ENCODE results near the gene NRG3.
"Not testable (repeated sequence)": the region's sequence is repeated elsewhere in the genome, so short reads cannot be mapped to it uniquely, and the experiment has no call there.

The NRG3 gene

DNA sequence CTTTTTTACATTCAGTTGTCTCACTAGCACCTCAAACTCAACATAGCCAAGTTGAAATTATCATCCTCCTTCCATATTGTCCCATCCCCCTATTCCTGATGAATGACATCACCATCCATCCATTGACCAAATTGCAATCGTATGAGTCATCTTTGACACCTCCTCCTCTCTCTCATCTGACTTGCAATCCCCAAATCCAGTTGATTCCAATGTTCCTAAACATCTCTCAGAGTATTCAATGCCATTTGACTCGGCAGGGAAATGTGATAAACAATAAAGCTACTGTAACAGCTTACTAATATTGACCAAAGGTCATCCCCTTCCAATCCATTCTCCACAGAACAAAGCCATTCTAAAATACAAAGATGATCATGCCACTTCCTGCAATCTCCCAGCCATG lies 1047.8 kb downstream of the NRG3 start:
- no peak for DNase-seq (ENCODE audit: low read depth)

DNA sequence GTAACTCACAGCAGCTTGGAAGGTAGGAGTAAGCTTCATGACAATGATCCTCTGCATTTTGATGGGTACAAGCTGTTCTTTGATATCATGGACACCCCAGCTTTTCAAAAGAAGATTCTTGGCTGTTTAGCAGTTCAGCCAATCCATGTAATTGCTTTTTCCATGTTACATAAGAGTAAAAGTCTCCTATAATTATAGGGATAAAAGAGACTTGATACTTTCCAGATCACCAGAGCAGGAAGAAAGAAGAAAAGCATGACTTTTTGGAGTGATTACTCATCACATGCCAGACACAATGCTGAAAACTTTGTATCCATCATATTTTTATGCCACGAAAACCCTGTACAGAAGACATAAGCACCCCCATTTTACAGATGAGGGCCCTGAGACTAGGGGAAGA lies 1049.7 kb downstream of the NRG3 start:
- DNase-seq (ENCODE audit: low read depth): no peak

DNA sequence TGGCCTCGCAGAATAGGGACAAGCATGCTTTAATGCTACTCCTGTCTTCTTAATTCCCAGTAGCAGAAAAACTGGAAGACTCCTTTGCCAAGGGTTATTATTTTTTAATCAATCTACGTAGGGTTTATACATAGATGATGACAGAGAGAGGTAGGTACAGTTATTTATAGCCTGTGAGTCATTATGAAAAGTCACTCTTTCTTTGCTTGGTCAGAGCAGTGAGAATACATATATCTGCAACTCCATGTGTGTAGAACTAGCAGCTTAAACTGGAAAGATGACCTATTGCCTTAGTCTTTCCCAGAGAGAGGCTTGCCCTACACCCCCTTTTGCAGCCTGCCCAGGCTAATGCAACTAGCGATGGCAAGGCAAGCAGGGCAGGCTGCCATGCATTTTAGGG lies 1050.6 kb downstream of the NRG3 start:
- no peak for DNase-seq (ENCODE audit: low read depth)

DNA sequence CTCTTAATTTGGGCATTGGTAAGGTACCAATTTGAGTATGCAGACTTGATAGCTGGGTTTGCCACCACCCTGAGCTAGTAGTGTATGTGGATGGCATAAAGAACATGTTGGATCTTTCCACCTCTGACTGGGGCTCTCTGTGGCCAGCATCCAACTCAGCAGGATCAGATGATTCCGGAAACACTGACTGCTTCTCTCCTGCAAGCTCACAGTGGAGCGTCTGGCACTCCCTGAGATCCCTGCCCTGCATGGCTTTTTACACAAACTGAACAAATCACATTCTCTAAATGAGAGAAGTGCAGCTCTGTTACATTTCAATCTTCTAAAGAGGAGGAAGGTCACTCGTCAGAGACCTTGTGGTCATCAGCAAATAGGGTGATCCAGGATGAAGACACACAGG lies 1057.5 kb downstream of the NRG3 start:
- no peak for DNase-seq (ENCODE audit: low read depth)

DNA sequence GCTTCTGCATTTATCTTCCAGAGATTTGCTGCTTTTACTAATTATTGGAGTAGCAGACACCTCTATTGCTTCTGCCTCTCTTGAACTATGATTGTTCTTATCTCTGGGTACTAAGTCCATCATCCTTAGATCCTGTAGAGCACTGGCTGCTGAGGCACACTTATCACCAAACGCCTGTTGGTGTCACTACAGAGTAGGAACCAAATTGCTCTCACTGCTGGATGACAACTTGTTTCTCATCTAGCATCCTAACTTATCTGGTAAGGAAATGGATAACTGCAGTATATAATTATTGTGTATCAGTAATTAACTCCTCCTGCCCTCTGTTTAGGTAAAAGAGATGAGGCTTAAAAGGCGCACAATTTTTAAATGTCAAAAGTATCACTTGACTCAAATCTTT lies 1059.4 kb downstream of the NRG3 start:
- no peak for DNase-seq (ENCODE audit: low read depth)

DNA sequence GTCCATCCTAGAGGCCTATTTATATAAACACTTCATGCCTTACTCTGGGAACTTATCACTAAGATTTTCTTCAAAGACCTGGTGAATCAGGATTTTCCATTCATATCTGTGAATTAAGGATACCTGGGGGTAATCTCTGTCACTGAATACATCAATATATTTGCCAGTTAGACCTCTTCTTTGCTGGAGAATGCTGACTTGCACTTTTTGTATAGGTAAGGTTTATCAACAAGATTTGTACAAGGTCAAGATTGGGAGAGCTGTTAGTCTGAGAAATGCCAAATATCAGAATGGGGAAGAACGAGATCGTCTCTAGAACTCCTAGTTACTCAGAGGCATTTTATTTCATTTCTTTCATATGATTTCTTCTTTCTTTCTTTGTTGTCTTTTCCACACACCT lies 1060.0 kb downstream of the NRG3 start:
- DNase-seq (ENCODE audit: low read depth): no peak

DNA sequence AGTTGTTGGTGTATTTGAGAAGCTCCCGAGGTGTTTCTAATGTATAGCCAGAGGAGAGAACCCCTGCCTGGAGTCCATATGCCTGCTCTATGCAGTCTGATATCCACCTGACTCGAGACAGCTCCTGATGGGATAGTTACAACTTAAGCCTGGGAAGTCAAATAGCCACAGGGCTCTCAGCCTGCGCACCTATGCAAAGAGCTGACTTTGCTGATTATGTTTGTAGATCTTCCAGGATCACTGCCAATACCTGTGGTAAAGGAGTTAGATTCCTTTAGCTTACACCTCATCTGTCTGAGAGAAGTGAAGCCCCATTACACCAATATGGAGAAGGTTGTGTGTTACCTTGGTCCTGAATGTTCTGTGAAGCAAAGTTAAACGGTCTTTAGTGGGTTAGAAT lies 1063.3 kb downstream of the NRG3 start:
- no peak for DNase-seq (ENCODE audit: low read depth)

DNA sequence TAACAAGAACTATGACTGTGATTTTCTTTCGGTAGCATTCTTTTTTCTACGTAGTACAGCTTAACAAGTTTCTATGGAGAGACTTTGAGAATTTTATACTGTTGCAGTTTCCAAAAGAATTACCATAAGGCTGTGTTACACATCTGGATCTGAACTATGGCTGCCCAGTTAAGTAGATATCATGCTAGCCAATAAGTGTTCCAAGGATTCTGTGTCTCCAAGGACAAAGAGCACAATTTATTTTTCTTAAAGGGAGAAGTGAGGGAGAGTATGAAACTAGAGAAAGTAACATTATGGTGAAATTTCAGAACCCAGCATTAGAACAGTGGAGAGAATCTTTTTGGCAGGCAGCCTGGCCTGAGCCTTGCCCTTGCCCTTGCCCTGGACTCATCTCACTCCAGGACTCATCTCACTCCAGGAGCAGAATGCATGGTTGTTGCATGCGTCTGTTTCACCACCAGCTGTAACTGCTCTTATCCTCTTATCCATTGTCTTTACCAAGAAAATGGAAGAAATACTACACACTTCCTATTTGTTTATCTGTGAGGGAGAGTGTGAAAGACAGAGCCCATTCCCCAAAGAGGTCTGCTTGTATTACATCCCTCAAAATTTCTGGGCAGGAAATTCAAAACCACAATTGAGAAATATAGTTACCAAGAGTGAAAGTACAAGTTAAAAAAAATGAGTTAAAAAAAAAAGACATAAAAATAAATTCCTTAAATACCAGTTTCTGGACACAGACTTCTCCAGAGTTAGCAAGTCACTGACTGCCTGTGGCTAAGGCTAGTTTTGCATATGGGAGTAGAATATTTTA lies 1067.5 kb downstream of the NRG3 start:
- no peak for DNase-seq (ENCODE audit: low read depth)

DNA sequence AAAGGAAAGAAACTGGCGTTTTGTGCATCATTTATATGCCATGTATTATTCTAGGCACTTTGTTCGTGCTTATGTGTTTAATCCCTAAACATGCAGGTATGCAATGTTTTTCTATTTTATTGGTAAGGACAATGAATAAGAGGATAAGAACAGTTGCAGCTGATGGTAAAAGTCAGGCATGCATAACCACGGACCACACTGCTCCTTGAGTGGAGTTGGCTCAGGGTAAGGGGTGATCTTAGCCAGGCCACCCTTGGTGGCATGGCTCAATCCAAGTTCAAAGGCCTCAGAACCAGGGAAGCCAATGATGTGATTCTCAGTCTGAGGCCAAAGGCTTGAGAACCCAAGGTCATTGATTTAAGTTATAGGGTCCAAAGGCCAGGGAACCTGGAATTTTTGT lies 1068.1 kb downstream of the NRG3 start:
- no peak for DNase-seq (ENCODE audit: low read depth)

DNA sequence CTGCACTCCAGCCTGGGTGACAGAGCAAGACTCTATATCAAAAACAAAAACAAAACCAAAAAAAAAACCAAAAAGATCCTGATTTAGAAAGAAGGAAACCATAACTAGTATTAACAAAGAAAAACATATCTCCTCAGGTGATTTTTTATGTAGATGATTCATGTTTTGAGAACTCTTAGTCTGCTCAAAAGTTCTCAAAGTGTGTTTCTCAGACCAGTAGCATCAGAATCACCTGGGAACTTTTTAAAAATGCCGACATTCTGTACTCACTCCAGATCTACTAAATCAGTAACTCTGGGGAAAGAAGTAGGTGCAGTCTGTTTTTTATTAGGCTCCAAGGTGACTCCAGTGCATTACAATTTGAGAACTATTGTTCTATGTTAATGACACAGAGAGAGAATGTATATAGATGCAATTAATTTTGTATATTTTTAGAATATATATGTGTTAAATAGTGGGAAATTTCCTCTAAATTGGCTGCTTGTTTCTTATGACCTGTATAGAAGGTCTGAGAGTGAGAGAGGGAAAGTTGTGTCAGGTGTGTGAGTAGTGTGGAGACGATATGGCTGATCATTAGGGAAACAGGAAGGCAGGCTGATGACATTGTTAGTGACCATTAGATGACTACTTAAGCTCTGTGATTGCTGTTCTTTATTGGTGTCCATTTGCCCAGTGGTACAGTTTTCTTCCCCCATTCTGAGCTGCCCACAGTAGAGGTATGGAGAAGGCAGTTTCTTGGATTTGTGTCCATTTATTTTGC lies 1075.0 kb downstream of the NRG3 start:
- no peak for DNase-seq (ENCODE audit: low read depth)

DNA sequence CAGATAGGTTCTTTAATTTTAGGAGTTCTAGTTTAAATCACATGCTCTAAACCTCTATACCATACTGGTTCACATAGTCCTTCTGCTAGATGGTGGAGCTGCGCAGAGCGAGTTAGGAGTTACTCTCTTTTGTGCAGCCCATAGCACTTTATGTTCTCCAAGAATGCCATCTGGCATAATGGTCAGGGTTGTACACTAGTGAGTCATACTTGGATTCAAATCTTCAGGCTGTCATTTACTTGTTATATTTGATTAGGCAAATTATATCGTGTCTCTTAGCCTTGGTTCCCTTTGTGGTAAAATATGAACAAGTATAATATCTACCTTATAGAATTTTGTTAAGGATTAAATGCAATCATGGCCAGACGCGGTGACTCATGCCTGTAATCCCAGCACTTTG lies 1078.3 kb downstream of the NRG3 start:
- no peak for DNase-seq (ENCODE audit: low read depth)

DNA sequence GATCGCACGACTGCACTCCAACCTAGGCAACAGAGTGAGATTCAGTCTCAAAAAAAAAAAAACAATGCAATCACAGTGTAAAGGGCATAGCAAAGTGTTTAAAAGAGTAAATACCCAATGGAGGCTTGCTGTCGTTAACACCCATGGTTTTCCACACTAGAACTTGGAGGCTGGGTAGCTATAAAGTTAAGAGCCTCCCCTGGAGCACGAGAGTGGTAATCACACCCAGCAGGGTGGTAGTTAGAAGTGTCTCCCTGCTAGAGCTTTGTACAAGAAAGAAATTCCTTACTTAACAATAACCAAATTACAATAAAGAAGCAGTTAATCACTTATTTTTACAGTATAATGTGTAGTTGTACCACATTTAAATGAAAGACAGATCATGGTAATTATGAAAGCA lies 1078.9 kb downstream of the NRG3 start:
- DNase-seq (ENCODE audit: low read depth): no peak

DNA sequence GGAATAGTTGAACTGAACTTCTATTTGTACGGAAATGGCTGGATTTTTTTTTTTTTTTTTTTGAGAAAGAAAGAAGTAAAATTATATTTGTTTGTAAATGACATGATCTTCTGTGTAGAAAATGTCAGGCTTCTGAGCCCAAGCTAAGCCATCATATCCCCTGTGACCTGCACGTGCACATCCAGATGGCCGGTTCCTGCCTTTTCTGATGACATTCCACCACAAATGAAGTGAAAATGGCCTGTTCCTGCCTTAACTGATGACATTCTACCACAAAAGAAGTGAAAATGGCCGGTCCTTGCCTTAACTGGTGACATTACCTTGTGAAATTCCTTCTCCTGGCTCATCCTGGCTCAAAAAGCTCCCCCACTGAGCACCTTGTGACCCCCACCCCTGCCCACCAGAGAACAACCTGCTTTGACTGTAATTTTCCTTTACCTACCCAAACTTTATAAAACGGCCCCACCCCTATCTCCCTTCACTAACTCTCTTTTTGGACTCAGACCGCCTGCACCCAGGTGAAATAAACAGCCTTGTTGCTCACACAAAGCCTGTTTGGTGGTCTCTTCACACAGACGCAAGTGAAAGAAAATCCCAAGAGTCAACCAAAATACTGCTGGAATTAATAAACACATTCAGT lies 1085.5 kb downstream of the NRG3 start:
- not testable (repeated sequence) for DNase-seq (ENCODE audit: low read depth)

DNA sequence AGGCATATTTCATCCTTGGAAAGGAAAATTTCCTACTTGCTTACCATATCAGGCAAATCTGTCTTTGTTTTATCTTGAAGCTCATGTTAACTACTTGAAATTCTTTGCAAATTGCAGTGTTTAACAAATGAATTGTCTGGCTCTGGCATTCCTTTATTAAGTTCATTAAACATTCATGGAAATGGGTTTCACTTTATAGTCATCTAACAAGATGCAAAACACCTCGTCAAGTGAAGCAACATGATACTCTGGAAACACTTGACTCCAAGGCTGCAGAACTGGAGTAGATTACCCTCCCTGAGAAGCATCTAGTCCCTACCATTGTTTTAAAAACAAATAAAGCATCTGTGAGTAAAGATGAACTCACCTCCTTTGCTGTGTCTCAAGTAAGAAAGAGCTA lies 1086.9 kb downstream of the NRG3 start:
- no peak for DNase-seq (ENCODE audit: low read depth)

DNA sequence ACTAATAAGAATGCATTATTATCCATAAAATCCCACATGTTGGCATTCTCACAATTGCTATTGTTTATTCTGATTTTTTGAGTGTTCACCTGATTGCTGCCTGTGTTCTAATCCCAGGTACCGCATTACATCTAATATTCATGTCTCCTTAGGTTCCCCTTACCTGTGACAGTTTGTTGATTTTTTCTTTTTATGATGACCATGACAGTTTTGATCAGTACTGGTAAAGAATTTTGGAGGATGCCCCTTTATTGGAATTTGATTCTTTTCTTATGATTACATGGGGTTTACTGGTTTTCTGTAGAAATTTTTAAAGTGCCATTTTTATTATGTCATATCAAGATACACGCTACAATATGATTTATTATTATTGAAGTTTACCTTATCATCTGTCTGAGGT lies 1091.1 kb downstream of the NRG3 start:
- DNase-seq (ENCODE audit: low read depth): no peak

DNA sequence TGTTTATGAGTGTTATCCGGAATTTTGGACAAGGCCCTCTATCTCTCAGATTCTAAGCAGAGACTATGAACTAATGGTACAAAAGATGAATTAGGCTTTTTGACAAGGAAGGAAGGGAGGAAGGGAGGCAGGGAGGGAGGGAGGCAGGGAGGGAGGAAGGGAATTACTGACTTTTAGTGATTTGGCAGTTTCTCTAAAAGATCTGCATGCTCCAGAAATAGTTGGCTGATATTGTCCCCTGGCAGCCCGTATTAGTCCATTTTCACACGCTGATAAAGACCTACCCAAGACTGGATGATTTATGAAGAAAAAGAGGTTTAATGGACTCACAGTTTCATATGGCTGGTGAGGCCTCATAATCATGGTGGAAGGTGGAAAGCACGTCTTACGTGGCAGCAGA lies 1093.5 kb downstream of the NRG3 start:
- DNase-seq (ENCODE audit: low read depth): no peak

DNA sequence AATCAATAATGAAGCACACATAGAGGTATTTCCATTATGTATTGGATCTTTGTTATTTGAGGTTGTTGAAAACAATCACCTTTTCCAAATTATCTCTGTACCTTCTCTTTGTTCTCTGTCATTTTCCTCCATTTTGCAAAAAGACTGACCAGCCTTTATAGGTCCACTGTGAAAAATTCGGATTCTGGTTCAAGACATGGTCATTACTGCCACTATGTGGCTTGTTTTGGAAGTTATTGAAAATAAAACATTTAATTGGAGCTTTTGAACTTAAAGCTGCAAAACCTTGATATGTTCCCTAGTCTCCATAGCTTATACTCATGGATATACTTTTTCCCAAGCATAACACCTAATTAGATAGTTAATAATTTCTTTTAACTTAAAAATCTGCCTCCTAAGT lies 1094.4 kb downstream of the NRG3 start:
- DNase-seq (ENCODE audit: low read depth): no peak

DNA sequence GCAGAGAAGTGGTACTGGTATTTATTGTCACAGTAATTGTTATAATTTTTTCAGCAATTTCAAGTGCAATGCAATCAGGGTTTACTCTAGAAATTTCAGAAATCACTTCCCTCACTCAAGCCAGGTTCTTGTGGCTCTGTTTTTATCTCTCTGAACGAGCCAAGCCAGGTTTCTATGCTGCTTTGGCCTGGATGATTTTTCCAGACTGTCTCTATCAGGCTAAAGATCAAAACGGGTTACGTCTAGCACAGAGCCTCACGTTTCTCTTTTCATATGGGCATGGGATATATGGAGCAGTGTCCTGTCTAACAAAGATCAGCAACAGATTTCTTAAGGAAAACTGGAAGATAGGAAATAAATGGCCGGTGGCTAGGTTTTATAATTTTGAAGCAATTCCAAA lies 1105.3 kb downstream of the NRG3 start:
- no peak for DNase-seq (ENCODE audit: low read depth)

DNA sequence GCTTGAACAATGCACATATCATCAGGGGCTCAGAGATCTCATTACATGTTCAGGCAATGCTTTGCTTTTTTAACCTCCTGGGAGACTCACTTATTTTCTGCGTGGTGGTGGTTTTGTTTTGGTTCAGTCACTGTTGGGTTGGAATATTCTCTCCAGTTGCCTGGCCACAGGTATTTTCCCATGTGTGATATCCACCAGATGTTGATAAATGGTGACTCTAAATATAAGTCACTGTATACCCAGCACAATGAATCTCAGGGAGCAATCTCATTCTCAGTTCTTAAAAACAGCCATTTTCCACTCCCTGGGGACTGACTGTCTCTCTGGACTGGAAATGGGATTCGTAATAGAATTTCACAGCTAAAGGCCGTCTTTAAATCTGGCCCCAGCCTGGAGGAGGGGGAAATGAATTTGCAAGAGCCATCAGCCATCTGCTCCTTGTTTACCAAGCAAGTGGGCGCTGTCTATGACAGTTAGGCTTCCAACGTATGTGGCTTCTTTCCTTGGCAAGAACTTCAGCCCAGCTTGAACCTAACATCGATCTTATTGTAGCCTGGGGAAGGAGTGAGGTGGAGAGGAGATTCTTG lies 1106.2 kb downstream of the NRG3 start:
- no peak for DNase-seq (ENCODE audit: low read depth)

DNA sequence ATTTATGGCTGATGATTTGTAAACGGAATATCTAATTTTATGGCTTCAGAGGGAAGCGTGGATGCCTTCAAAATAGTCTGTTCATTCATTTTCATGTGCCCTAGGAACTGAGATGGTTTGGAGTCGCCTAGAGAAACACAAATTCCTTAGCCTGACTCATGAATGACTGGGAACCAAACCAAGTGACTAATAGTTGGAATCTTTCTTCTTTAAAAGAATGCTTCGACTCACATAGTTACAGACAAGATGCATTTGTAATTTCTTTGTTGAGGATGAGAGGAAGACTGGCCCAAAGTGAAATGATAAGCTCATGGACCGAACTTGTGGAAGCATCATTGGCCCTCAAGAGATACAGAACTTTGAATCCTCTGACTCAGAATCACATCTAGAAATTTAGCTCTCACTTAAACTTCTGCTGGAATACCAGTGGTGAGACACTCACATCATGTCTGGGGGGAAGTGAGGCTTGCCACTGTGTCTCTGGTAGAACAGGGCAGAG lies 1107.2 kb downstream of the NRG3 start:
- DNase-seq (ENCODE audit: low read depth): no peak

DNA sequence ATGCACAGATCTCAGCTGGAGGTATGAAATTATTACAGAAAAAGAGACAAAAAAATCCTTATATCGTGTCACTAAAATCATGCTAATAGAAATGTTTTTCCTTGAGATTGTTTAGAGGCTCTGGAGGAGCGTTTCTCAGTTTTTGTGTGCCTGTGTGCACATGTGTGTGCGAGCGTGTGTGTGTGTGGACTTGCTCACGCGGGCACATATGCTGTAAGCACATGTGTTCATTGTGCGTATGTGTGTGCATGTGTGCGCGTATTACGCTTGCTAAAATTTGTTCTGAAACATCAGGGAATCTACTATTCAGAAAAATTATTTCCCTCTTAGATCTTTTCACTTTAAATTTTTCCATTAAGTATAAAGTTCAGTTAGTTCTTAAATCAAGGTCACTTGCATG lies 1111.2 kb downstream of the NRG3 start:
- DNase-seq (ENCODE audit: low read depth): no peak

DNA sequence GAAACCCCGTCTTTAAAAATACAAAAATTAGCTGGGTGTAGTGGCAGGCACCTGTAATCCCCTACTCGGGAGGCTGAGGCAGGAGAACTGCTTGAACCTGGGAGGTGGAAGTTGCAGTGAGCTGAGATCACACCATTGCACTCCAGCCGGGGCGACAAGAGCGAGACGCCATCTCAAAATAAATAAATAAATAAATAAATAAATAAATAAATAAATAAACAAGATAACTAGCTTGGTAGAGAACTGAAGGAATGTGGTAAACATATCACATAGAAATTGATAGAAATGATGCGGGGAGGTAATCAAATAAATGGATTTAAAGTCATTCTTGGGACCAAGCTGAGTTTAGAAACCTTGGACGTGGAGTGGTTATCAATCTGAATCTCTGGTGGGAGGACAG lies 1131.5 kb downstream of the NRG3 start:
- DNase-seq (ENCODE audit: low read depth): not testable (repeated sequence)

DNA sequence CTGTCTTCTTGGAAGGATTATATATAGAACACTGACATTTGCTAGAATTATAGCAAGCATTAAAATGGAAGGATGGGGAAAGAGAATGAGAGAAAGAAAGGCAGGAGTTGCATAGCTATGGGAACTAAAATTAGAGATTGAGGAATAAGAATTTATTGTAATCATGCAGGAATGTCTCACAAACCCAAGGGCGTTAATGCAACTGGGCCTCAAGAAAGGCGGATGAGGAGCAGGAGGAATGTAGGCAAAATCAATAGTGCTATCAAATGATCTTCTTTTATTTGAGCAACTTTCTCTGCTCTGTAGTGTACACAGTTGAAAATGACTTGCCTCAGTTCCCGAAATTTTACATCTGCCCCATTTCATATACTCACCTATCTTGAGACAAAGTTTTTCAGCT lies 1132.5 kb downstream of the NRG3 start:
- DNase-seq (ENCODE audit: low read depth): no peak

Measured in CMK (cell line).